ENCODE data around the gene ADAMTS9. TPM values are rescaled to one million over a fixed set of nuclear protein-coding genes. Genes with fewer than 3 reads are reported as not detected.

Gene ADAMTS9
- total and polyA plus RNA-seq, 9 of the 15 experiments (the other 6 are each of a cell fraction or from before 2014, with no cell fraction given), result 0.05 to 0.32 (median 0.13) TPM; not detected in 2

DNA sequence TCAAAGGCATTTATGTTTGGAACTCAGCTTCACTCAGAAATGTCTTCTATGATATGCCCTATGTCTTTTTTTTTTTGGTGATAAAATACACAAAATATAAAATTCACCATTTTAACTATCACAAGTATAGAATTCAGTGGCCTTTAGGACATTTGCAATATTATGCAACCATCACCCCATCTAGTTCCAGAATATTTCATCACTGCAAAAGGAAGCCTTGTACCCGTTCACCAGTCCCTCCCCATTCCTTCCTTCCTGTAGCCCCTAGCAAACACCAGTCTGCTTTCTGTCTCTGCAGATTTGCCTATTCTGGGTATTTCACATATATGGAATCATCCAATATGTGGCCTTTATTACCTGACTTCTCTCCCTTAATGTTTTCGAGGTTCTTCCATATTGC is 134.8 kb downstream of the ADAMTS9 start:
- Histone ChIP-seq H3K27me3 (ENCODE audit: control insufficient read depth in 2 of 2, insufficient read depth in 2 of 2, low read length in 2 of 2) (peaks cover 0 to 13% of the 10 kb centered on the region in 2 experiments; a peak in 1 of 5 replicates), H4K20me1 (replicated peaks; ENCODE audit: control insufficient read depth, insufficient read depth, low read length) (no peaks in the 10 kb centered on the region), H3K9me1 (ENCODE audit: control insufficient read depth, insufficient read depth, low read length) (no peaks in the 10 kb centered on the region), H3K36me3 (ENCODE audit: control insufficient read depth, insufficient read depth, low read length) (no peaks in the 10 kb centered on the region), H3K9me3 (replicated peaks; ENCODE audit: control insufficient read depth, insufficient read depth, low read depth, low read length) (no peaks in the 10 kb centered on the region), H2AFZ (ENCODE audit: low read depth, low read length) (no peak overlapping the region), H3K4me2 (ENCODE audit: insufficient read depth, low read length) (no peak overlapping the region), H3K4me3 (no peak overlapping the region), H3K27ac (ENCODE audit: extremely low read depth, low read depth, low read length) (no peak overlapping the region), H3K9ac (ENCODE audit: insufficient read depth in 1 of 2, low read depth in 2 of 2, low read length in 2 of 2) (no peak overlapping the region), H3K79me2 (ENCODE audit: control insufficient read depth, insufficient read depth, low read length) (no peaks in the 10 kb centered on the region), H3K4me1 (replicated peaks in 1 of 2; ENCODE audit: control insufficient read depth in 2 of 2, insufficient read depth in 2 of 2, low read length in 2 of 2) (no peaks in the 10 kb centered on the region)
- FAIRE-seq (no peak), DNase-seq (ENCODE audit: extremely low read depth in 1 of 4, low spot score in 3 of 4) (no peak), ATAC-seq (no peak)
- TF ChIP-seq ZKSCAN8 (CRISPR knock-in tag; IDR thresholded peaks at IDR 0.05), result no peak
- TF ChIP-seq, protein P1, sequence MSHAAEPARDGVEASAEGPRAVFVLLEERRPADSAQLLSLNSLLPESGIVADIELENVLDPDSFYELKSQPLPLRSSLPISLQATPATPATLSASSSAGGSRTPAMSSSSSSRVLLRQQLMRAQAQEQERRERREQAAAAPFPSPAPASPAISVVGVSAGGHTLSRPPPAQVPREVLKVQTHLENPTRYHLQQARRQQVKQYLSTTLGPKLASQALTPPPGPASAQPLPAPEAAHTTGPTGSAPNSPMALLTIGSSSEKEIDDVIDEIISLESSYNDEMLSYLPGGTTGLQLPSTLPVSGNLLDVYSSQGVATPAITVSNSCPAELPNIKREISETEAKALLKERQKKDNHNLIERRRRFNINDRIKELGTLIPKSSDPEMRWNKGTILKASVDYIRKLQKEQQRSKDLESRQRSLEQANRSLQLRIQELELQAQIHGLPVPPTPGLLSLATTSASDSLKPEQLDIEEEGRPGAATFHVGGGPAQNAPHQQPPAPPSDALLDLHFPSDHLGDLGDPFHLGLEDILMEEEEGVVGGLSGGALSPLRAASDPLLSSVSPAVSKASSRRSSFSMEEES (CRISPR knock-in tag; IDR thresholded peaks at IDR 0.05), result no peak
- no peak for TF ChIP-seq SNRNP70 (optimal IDR thresholded peaks at IDR 0.05; ENCODE audit: low read depth, low read length)
- no peak for TF ChIP-seq NR1H2 (CRISPR knock-in tag; IDR thresholded peaks at IDR 0.05)
- TF ChIP-seq ZNF766 (CRISPR knock-in tag; conservative IDR thresholded peaks at IDR 0.05), result no peak
- TF ChIP-seq ADNP (tag; IDR thresholded peaks at IDR 0.05), result no peak
- no peak for TF ChIP-seq GABPA (tag; conservative IDR thresholded peaks at IDR 0.05; ENCODE audit: low read depth)
- TF ChIP-seq CREB1 (IDR thresholded peaks at IDR 0.05), result no peak
- no peak for TF ChIP-seq CREB1 (CRISPR knock-in tag; IDR thresholded peaks at IDR 0.05)
- no peak for TF ChIP-seq ZNF584 (CRISPR knock-in tag; IDR thresholded peaks at IDR 0.05; ENCODE audit: low read depth)
- POLR2A ChIA-PET, result no interaction called here
- intact Hi-C loops (cut with micrococcal nuclease), result no loop called here
- CTCF ChIA-PET (ENCODE audit: low intra/inter-chr PET ratio), result no interaction called here
- in situ Hi-C loops (cut with MboI), result no loop called here
- WGBS (ENCODE audit: insufficient coverage, low coverage, missing lambda C conversion rate), result 0% methylated on average over 2 of the region's 2 CpGs
- no TSS peak for BruUV-seq (replicated peaks)

Measured in K562 (cell line).